NCI-H1092 treated with DMSO at 0.1 percent for 48 hours (cell line): ENCODE data around the gene RNASE2.
A peak's percentile ranks its signal among the peaks of the same experiment; 100 is the strongest.
"Not testable (repeated sequence)": the region's sequence is repeated elsewhere in the genome, so short reads cannot be mapped to it uniquely, and the experiment has no call there.

Source experiments
- DNase-seq: peaks from one replicate; lab custom pipeline; 2025; lab: John Stamatoyannopoulos, UW

Gene RNASE2

DNA sequence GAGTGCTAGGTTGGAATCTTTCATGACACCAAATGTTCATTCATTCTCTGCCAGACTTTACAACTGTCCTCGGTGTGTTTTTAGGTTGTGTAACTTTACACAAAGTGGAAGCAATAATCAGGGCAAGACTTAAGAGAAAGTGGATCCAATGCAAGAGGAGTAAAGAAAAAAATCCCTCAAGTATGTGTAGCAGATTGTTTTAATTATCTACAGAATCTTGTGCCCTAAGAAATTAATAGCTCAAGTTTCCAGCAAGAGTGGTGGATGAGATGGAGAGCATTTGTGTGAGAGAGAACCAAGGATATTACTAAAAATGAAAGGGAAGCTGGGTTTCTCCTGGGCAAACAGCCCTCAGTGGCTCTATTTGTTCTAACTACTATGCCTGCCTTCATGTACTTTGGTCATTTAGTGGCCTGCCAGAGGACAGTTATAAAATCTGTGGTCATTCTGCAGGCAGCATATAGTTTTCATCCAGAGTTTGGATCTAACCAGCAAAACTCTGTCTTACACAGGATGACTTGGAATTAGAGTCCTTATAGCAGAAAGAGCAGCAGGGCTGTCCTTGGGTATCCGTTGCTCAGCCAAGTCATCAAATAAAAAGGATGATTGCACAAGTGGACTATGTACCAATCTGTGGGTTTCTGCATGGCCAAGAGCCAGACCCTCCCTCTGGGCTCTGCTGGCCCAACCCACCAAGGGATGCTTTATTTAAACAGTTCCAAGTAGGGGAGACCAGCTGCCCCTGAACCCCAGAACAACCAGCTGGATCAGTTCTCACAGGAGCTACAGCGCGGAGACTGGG is at the start of gene RNASE2:
TSS of gene RNASE2 (plus strand) at position 752 of the 802 bp plus-strand sequence. CDS start 285 bp downstream, outside the sequence.
- DNase-seq = not testable (repeated sequence)

DNA sequence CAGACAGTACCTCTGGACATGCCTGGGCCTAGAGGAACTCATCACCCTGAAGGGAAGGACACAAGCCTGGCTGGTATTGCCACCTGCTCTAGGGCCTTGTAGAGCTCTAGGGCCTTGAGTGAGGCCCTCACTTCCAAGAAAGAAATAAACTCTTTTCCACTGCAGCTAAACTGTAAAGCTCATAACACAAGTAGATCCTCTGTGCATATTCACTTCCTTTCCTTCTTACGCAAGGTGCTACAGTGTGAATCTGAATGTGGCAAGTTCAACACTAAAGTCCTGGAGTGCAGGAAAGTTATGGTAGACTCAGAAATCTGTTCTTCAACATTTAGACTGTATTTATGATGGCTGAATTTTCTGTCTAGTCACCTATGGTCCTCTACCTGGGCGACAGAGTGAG is 49.6 kb upstream of the RNASE2 start:
- no peak for DNase-seq

DNA sequence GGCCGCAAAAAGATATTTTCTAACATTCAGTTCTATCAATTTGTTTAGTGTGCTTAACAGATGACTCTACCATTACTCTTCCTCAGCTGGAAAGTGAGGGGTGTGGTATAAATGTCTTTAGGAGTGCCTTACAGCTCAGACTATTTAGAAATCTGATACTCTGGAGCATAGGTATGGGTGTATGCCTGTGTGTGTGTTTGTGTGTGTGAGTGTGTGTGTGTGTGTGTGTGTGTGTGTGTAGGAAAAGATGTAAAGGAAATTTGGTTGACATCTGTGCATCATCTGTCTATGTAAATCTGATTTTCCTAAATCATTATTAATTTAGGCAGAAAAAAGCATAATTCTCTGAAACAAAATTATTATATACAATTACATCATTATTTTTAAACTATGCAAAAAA is 48.1 kb upstream of the RNASE2 start:
- no peak for DNase-seq

DNA sequence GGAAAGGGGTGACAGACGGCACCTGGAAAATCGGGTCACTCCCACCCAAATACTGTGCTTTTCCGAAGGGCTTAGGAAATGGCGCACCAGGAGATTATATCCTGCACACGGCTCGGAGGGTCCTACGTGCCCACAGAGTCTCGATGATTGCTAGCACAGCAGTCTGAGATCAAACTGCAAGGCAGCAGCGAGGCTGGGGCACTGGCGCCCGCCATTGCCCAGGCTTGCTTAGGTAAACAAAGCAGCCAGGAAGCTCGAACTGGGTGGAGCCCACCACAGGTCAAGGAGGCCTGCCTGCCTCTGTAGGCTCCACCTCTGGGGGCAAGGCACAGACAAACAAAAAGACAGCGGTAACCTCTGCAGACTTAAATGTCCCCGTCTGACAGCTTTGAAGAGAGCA is 44.5 kb upstream of the RNASE2 start:
- not testable (repeated sequence) for DNase-seq

DNA sequence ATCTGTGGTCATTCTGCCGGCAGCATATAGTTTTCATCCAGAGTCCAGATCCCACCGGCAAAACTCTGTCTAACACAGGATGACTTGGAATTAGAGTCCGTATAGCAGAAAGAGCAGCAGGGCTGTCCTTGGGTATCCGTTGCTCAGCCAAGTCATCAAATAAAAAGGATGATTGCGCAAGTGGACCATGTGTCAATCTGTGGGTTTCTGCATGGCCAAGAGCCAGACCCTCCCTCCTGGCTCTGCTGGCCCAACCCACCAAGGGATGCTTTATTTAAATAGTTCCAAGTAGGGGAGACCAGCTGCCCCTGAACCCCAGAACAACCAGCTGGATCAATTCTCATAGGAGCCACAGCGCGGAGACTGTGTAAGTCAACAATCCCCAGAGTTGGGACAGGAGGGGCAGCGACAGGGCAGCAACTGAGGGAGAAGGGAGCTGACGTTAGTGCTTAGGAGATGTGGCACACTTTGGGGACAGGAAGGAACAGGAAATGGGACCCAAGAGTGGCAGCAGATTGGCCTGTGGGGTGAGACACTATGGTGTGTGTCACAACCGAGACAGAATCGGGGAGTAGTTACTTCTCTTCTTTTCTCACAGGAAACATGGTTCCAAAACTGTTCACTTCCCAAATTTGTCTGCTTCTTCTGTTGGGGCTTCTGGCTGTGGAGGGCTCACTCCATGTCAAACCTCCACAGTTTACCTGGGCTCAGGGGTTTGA is 36.1 kb upstream of the RNASE2 start:
- DNase-seq = not testable (repeated sequence)

DNA sequence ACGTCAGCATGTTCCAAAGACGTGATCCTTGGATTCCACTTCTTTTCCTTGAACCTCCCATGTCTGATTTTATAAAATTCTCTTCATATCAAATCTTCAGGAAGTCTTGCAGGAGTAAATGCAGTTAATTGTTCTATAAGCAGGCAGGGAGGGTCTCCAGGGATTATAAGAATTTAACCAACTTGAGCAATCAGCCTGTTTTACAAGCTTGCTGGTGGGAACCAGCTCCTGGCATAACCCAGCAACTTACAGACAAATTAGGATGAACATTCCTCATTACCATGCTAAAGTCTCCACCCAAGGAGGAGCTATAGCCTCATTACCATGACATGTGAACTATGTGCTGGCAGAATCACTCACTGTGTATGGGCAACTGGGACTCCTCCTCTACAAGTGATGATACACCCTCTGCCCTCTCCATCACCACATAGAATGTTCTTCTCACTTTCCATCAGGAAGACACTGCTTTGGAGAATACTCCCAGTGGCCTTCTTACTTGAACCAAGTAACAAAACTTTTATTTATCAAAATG is 31.5 kb upstream of the RNASE2 start:
- not testable (repeated sequence) for DNase-seq

DNA sequence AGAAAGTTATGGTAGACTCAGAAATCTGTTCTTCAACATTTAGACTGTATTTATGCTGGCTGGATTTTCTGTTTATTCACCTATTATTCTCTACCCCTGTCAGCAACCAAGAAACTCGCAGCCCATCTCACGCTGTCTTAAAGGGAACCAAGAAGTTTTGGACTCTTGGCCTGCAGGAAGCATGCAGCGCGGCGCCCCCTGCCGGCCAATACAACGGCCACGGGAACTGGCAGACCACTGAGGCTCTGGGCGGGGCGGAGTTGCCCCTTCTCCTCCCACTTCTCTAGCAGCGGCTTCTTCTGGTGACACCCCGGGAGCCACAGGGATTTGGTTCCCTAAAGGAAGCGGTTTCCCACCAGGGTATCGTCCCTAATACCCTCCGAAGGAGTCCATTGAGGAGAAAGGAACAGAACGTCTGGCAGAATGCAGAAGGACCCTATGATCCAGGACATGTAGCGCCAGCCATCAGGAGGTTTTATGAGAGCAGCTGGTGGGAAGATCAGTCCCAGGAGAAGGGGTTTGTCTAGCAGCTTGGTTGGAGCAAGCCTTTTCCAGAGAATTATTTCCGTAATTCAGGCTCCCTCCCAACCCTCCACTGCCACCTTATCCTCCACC is 21.0 kb upstream of the RNASE2 start:
- no peak for DNase-seq

DNA sequence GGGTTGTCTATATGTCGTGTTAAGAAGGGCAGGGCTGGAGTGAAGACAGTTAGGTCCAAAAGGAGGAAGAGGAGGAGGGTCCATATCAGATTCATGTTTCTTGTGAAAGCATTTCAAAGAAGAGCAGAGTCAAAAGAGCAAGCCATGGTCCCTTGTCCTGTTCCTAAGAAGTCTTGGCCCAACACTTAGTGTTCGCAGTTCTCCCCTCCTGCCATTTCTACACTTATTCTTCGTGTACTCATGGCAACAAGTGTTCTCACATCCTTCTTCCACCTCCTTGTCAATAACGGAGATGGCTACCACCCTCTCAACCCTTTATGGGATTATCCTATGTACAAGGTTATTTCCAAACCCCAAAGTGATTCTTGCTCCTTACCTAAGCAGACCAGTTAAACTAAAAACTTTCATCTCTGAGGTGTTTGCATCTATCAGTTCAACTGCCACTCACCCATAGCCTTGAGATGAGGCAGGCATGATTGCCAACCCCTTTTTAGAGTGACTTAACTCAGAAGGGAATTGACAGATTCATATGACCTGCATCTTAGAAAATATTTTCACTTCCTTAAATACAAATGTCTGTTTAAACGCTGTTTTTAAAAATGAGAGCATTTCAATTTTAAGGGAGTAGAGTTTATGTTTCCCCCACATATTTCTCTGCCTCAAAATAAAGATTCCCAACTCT is 19.8 kb upstream of the RNASE2 start:
- DNase-seq = no peak

DNA sequence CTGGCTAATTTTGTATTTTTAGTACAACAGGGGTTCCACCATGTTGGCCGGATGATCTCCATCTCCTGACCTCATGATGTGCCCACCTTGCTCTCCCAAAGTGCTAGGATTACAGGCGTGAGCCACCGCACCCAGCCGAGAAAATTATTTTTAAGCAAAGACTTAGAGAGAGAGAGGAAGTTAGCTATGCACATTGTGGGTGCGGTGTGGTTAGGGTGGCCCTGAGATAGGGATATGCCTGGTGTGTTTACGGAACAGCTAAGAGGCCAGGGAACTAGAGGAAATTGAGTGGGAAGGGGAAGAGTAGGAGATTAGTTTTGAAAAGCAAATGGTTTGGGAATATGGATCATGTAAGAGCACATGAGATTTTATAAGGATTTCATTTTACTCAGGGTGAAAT is 10.1 kb upstream of the RNASE2 start:
- not testable (repeated sequence) for DNase-seq

DNA sequence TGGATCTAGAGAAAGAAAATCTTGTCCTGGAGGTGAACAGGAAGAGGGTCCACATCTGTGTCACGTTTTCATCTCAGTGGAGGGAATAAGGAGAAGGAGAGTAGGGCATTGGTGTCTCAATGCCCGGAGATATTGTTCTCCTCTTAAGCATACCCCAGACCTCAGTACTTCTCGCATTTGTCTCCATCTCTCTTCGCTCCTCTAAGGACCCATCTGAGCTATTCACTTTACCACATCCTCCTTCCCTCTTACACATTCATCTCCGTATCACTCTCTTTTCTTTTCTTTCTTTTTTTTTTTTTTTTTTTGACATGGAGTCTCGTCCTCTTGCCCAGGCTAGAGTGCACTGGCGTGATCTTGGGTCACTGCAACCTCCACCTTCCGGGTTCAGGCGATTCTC is 8.6 kb upstream of the RNASE2 start:
- DNase-seq = not testable (repeated sequence)

DNA sequence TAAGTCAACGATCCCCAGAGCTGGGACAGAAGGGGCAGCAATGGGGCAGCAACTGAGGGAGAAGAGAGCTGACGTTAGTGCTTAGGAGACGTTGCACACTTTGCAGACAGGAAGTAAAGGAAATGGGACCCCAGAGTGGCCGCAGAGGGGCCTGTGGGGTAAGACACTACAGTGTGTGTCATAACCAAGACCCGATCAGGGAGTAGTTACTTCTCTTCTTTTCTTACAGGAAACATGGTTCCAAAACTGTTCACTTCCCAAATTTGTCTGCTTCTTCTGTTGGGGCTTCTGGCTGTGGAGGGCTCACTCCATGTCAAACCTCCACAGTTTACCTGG is 219 bp downstream of the RNASE2 start:
- not testable (repeated sequence) for DNase-seq

DNA sequence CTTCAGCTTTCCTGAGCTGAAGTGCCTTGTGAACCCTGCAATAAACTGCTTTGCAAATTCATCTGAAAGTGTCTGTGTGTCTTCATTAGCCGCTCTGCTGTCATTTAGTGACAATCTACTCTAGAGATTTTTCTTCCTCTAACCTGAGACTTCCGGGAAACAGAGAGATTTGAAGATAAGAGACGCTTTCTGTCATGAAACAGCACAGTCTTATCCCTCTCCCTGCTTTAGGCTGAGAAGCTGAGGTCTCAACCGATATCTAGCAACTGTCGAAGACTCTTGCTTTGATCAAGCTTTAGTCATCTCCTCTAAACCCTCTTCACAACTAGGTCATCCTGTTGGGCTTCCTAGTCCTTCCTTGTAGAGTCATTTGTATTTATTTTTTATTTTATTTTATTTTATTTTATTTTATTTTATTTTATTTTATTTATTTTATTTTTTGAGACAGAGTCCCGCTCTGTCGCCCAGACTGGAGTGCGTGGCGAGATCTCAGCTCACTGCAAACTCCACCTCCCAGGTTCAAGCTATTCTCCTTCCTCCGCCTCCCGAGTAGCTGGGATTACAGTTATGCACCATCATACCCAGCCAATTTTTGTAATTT is 1.2 kb downstream of the RNASE2 start:
- no peak for DNase-seq

DNA sequence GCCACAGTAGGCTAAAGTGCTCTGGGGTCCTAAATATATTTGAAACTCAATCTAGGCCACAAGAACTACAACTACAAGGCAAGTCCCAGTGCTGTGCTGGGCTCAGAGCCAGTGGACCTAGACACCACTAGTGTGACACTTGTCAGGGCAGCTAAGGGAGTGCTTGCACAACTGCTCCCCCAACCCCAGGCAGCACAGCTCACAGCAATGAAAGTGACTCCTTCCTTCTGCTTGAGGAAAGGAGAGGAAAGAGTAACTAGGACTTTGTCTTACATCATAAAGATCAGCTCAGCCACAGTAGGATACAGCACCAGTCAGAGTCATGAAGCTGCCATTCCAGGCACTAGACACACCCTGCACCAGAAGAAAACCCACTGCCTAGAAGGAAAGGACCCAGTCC is 3.7 kb downstream of the RNASE2 start:
- DNase-seq = not testable (repeated sequence)

DNA sequence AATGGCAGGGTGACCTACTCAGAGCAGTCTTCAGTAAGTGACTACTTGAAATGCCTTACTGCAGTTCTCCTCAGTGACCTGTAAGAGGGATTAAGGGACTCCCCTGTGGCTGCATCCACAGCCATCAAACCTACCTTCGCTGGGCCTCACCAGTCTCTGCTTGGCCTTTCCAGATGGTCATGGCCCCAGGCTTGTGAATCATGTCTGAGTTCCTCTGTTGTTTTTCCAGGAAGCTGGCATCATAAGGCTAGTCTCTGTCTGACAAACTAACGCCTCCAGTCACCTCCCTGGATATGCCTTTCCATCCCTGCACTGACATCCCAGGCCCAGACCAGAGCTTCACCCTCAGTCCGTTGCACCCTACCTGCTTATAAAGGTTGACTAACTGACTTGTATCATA is 14.0 kb downstream of the RNASE2 start:
- no peak for DNase-seq

DNA sequence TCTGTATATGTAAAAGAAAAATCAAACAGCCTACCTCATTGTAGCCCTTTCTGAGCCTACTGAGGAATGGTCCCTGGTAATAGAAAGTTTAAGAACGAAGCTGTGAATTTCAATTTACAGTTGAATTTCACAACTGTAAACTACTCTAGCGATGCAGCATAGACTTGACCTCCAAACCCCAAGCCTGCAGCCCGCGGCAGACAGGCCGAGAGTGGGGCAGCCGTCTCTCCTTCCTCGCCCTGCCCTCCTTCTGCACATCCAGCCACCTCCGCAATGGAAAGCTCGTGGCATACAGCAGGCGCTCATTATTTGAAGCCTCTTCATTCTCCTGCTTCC is 15.3 kb downstream of the RNASE2 start:
- no peak for DNase-seq

DNA sequence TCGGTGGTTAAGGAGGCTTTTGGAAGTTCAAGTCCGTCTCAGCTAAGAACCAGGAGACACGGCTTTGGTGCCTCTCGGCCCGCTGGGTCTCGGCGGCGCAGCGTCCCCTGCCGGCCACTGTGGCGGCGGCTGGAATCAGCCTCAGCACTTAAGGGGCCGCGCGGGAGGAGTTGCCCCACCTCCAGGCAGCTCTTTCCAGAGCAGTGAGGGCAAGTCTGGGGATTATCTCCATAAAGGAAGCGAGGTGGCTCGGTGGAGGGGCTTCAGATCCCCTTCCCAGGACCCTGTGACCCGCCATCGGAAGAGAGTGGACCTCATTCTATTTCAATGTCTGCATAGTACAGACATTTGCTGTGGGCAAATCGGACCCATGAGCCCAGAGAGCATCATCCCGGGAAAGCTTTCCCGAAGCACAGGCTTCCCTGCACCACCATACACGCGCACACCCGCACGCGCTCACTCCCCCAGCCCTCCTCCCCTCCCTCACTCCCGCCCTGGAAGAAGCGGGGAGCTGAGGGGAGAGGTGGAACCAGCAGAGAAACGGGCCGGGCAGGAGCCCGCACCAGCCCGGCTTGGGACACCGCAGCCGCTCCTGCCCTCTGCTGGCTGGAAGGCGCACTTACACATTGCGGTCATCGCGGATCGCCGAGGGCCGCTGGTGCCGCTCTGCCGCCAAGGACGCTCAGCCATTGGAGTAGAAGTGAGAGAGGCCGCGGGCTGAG is 15.9 kb downstream of the RNASE2 start:
- DNase-seq = peak; percentile 72

DNA sequence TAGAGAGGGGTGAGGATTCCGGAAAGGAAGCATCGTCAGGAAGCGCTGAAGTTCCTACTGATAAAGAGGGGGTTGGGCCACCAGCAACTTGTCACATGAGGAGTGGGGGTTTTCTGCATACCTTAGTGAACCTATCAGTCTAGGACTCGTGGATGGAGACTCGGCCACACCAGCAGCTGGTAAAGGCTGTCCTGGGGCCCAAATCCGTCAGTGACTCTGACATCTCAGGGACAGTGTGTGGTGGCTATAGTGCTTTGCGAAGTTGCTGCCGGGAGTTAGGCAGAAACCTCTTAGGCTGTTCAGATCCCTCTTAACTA is 16.4 kb downstream of the RNASE2 start:
- DNase-seq = no peak

DNA sequence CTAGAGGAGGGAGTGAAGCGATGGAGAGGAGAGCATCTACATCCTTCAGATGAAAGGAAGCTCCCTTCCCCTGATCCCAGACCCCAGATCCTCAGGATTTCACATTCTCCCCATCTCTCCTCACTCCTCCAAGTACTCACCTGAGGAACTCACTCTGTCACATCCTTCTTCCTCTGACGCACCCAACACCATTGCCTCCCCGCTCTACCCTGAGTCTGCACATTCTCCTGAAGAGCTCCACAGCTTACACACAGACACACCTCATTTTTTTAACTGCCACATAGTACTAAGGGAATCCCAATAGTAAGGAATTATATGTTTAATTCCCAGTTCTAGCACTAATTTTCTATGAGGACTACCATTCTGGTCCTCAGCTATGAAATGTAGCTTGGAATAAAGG is 18.2 kb downstream of the RNASE2 start:
- DNase-seq = no peak

DNA sequence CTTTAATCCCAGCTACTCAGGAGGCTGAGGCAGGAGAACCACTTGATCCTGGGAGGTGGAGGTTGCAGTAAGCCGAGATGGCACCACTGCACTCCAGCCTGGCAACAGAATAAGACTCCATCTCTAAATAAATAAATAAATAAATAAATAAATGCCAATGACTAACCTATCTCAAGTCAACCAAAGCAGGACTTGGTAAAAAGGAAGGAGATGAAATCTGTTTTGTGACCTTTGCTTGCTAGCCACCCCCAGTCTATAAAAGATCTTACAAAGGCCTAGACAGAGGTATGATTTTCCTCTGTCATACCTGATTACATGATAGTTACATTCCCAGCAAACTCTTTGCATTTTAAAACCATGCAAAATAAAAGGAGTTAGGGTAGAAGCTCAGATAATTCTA is 21.0 kb downstream of the RNASE2 start:
- DNase-seq = no peak

DNA sequence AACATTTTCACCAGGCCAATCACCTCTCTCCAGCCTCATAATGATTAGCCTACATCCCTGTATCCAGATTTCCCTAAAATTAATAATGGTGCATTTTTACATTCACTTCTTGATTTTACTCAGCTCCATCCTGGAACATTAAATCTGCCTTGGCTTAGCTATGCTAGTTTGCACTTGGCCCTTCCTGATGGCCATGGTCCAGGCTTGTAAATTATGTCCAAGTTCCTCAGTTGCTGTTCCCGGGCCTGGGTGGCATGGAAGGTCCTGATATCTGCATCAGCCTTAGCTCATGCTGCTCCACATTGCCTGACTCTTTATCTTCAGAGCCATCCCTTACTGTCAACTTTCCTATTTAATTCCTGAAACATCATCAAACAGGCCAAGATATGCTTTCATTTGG is 23.4 kb downstream of the RNASE2 start:
- no peak for DNase-seq

DNA sequence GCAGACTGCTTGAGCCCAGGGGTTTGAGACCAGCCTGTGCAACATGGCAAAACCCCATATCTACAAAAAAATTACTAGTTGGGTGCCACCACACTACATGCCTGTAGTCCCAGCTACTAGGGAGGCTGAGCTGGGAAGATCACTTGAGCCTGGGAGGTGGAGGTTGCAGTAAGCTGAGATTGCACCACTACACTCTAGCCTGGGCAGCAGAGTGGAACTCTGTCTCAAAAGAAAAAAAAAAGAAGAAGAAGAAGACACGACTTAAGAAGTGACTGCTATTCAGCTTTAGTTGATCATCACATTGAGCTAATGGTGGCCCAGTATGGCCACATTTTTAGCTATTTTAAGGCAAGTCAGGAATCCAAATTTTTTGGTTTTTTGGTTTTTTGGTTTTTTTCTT is 25.6 kb downstream of the RNASE2 start:
- no peak for DNase-seq
